Measurements from ENCODE around the gene MAP3K20.

The MAP3K20 gene

GRCh38 chr2:173051463-173052215, 24.0 kb upstream of the MAP3K20 start:
- no peak overlapping the region for H3K4me3 ChIP-seq (ENCODE audit: low read depth, low read length)
- no peak overlapping the region for H3K9ac ChIP-seq (ENCODE audit: low read depth, low read length)
- no peak overlapping the region for H3K27ac ChIP-seq (ENCODE audit: low read depth, low read length)
- no peaks in the 10 kb centered on the region for H3K9me3 ChIP-seq (ENCODE audit: control insufficient read depth, insufficient read depth, low read length)
- no peaks in the 10 kb centered on the region for H3K27me3 ChIP-seq (ENCODE audit: control insufficient read depth, insufficient read depth, low read length)
- no peaks in the 10 kb centered on the region for H3K36me3 ChIP-seq (ENCODE audit: control insufficient read depth, insufficient read depth, low read length)
- peaks cover 4% of the 10 kb centered on the region; the same call in 1 of the 2 replicates for H3K4me1 ChIP-seq (ENCODE audit: control insufficient read depth, insufficient read depth, low read length)

- Histone ChIP-seq H3K27ac (ENCODE audit: low read depth, low read length) (no peak overlapping the region), H3K9me3 (ENCODE audit: control insufficient read depth, insufficient read depth, low read length) (no peaks in the 10 kb centered on the region), H3K4me1 (ENCODE audit: control insufficient read depth, insufficient read depth, low read length) (peaks cover 4% of the 10 kb centered on the region; the same call in 1 of the 2 replicates), H3K36me3 (ENCODE audit: control insufficient read depth, insufficient read depth, low read length) (no peaks in the 10 kb centered on the region), H3K4me3 (ENCODE audit: low read depth, low read length) (no peak overlapping the region), H3K27me3 (ENCODE audit: control insufficient read depth, insufficient read depth, low read length) (no peaks in the 10 kb centered on the region), H3K9ac (ENCODE audit: low read depth, low read length) (no peak overlapping the region)
These were observed 22.5 kb upstream of the MAP3K20 start for GRCh38 chr2:173053043-173053699.

- no peaks in the 10 kb centered on the region for H3K27me3 ChIP-seq (ENCODE audit: control insufficient read depth, insufficient read depth, low read length)
These were observed 21.2 kb upstream of the MAP3K20 start for GRCh38 chr2:173054466-173054865.

GRCh38 chr2:173056705-173057364, 18.8 kb upstream of the MAP3K20 start:
- no peak overlapping the region for H3K4me3 ChIP-seq (ENCODE audit: low read depth, low read length)
- H3K27me3 ChIP-seq (ENCODE audit: control insufficient read depth, insufficient read depth, low read length), result no peaks in the 10 kb centered on the region
- no peaks in the 10 kb centered on the region for H3K9me3 ChIP-seq (ENCODE audit: control insufficient read depth, insufficient read depth, low read length)
- H3K36me3 ChIP-seq (ENCODE audit: control insufficient read depth, insufficient read depth, low read length), result no peaks in the 10 kb centered on the region
- peaks cover 4% of the 10 kb centered on the region; the same call in 1 of the 2 replicates for H3K4me1 ChIP-seq (ENCODE audit: control insufficient read depth, insufficient read depth, low read length)
- no peak overlapping the region for H3K27ac ChIP-seq (ENCODE audit: low read depth, low read length)
- no peak overlapping the region for H3K9ac ChIP-seq (ENCODE audit: low read depth, low read length)

More at GRCh38 chr2:173054466-173054865, 21.2 kb upstream of the MAP3K20 start:
- Histone ChIP-seq H3K9ac (ENCODE audit: low read depth, low read length) (no peak overlapping the region), H3K4me3 (ENCODE audit: low read depth, low read length) (no peak overlapping the region), H3K27ac (ENCODE audit: low read depth, low read length) (no peak overlapping the region), H3K36me3 (ENCODE audit: control insufficient read depth, insufficient read depth, low read length) (no peaks in the 10 kb centered on the region), H3K4me1 (ENCODE audit: control insufficient read depth, insufficient read depth, low read length) (peaks cover 4% of the 10 kb centered on the region; the same call in 1 of the 2 replicates), H3K9me3 (ENCODE audit: control insufficient read depth, insufficient read depth, low read length) (no peaks in the 10 kb centered on the region)

- H3K27ac ChIP-seq (ENCODE audit: low read depth, low read length), result no peak overlapping the region
These were observed 17.5 kb upstream of the MAP3K20 start for GRCh38 chr2:173058097-173058496.

GRCh38 chr2:173058673-173059072, 17.0 kb upstream of the MAP3K20 start:
- H3K27me3 ChIP-seq (ENCODE audit: control insufficient read depth, insufficient read depth, low read length), result no peaks in the 10 kb centered on the region
- H3K9ac ChIP-seq (ENCODE audit: low read depth, low read length), result no peak overlapping the region
- no peak overlapping the region for H3K27ac ChIP-seq (ENCODE audit: low read depth, low read length)
- no peak overlapping the region for H3K4me3 ChIP-seq (ENCODE audit: low read depth, low read length)
- peaks cover under 1% of the 10 kb centered on the region; the same call in 1 of the 2 replicates for H3K4me1 ChIP-seq (ENCODE audit: control insufficient read depth, insufficient read depth, low read length)
- H3K36me3 ChIP-seq (ENCODE audit: control insufficient read depth, insufficient read depth, low read length), result no peaks in the 10 kb centered on the region
- H3K9me3 ChIP-seq (ENCODE audit: control insufficient read depth, insufficient read depth, low read length), result no peaks in the 10 kb centered on the region

More at GRCh38 chr2:173058097-173058496, 17.5 kb upstream of the MAP3K20 start:
- no peak overlapping the region for H3K4me3 ChIP-seq (ENCODE audit: low read depth, low read length)
- no peaks in the 10 kb centered on the region for H3K27me3 ChIP-seq (ENCODE audit: control insufficient read depth, insufficient read depth, low read length)
- H3K4me1 ChIP-seq (ENCODE audit: control insufficient read depth, insufficient read depth, low read length), result peaks cover 4% of the 10 kb centered on the region; the same call in 1 of the 2 replicates
- no peaks in the 10 kb centered on the region for H3K9me3 ChIP-seq (ENCODE audit: control insufficient read depth, insufficient read depth, low read length)
- no peaks in the 10 kb centered on the region for H3K36me3 ChIP-seq (ENCODE audit: control insufficient read depth, insufficient read depth, low read length)
- no peak overlapping the region for H3K9ac ChIP-seq (ENCODE audit: low read depth, low read length)

GRCh38 chr2:173059292-173059691, 16.4 kb upstream of the MAP3K20 start:
- H3K27ac ChIP-seq (ENCODE audit: low read depth, low read length), result no peak overlapping the region
- H3K4me1 ChIP-seq (ENCODE audit: control insufficient read depth, insufficient read depth, low read length), result no peaks in the 10 kb centered on the region
- H3K36me3 ChIP-seq (ENCODE audit: control insufficient read depth, insufficient read depth, low read length), result no peaks in the 10 kb centered on the region
- no peaks in the 10 kb centered on the region for H3K9me3 ChIP-seq (ENCODE audit: control insufficient read depth, insufficient read depth, low read length)
- no peak overlapping the region for H3K4me3 ChIP-seq (ENCODE audit: low read depth, low read length)
- no peak overlapping the region for H3K9ac ChIP-seq (ENCODE audit: low read depth, low read length)
- H3K27me3 ChIP-seq (ENCODE audit: control insufficient read depth, insufficient read depth, low read length), result no peaks in the 10 kb centered on the region

GRCh38 chr2:173059971-173060461, 15.6 kb upstream of the MAP3K20 start:
- H3K4me3 ChIP-seq (ENCODE audit: low read depth, low read length), result no peak overlapping the region
- no peak overlapping the region for H3K27ac ChIP-seq (ENCODE audit: low read depth, low read length)

GRCh38 chr2:173062801-173063200, 12.8 kb upstream of the MAP3K20 start:
- no peak overlapping the region for H3K4me3 ChIP-seq (ENCODE audit: low read depth, low read length)
- H3K4me1 ChIP-seq (ENCODE audit: control insufficient read depth, insufficient read depth, low read length), result no peaks in the 10 kb centered on the region
- H3K9ac ChIP-seq (ENCODE audit: low read depth, low read length), result no peak overlapping the region
- no peaks in the 10 kb centered on the region for H3K9me3 ChIP-seq (ENCODE audit: control insufficient read depth, insufficient read depth, low read length)
- no peak overlapping the region for H3K27ac ChIP-seq (ENCODE audit: low read depth, low read length)
- no peaks in the 10 kb centered on the region for H3K27me3 ChIP-seq (ENCODE audit: control insufficient read depth, insufficient read depth, low read length)
- no peaks in the 10 kb centered on the region for H3K36me3 ChIP-seq (ENCODE audit: control insufficient read depth, insufficient read depth, low read length)

More at GRCh38 chr2:173059971-173060461, 15.6 kb upstream of the MAP3K20 start:
- H3K9me3 ChIP-seq (ENCODE audit: control insufficient read depth, insufficient read depth, low read length), result no peaks in the 10 kb centered on the region
- no peaks in the 10 kb centered on the region for H3K27me3 ChIP-seq (ENCODE audit: control insufficient read depth, insufficient read depth, low read length)
- no peaks in the 10 kb centered on the region for H3K36me3 ChIP-seq (ENCODE audit: control insufficient read depth, insufficient read depth, low read length)
- no peaks in the 10 kb centered on the region for H3K4me1 ChIP-seq (ENCODE audit: control insufficient read depth, insufficient read depth, low read length)
- no peak overlapping the region for H3K9ac ChIP-seq (ENCODE audit: low read depth, low read length)

GRCh38 chr2:173064151-173064805, 11.4 kb upstream of the MAP3K20 start:
- H3K27me3 ChIP-seq (ENCODE audit: control insufficient read depth, insufficient read depth, low read length), result no peaks in the 10 kb centered on the region
- no peaks in the 10 kb centered on the region for H3K4me1 ChIP-seq (ENCODE audit: control insufficient read depth, insufficient read depth, low read length)
- H3K4me3 ChIP-seq (ENCODE audit: low read depth, low read length), result no peak overlapping the region
- H3K36me3 ChIP-seq (ENCODE audit: control insufficient read depth, insufficient read depth, low read length), result no peaks in the 10 kb centered on the region
- H3K9ac ChIP-seq (ENCODE audit: low read depth, low read length), result no peak overlapping the region
- H3K27ac ChIP-seq (ENCODE audit: low read depth, low read length), result no peak overlapping the region
- H3K9me3 ChIP-seq (ENCODE audit: control insufficient read depth, insufficient read depth, low read length), result no peaks in the 10 kb centered on the region
